Heart right ventricle (tissue), 16 donors: ENCODE measurements around the gene HDC. TPM values are rescaled to one million over a fixed set of nuclear protein-coding genes. Genes with fewer than 3 reads are reported as not detected.

Experiments
- ATAC-seq, 8 donors: fragments of 200-7000 bp; cut with Tn5 transposase; one replicate each; pipeline ENCODE4 v1.9.1; 2020; ENCODE audit warnings: mild to moderate bottlenecking in 8 of 8, moderate library complexity in 8 of 8, moderate number of reproducible peaks in 1 of 8
- DNase-seq, 2 donors: peaks; one replicate each; pipeline ENCODE4 v3.0.0-alpha.2; 2020
- H3K27ac ChIP-seq, 10 donors: fragments of 200-600 bp; sonication (generic) in 2 of 10; one replicate each; pipeline versions ENCODE4 v1.5.0 to v1.8.0; 2020 to 2022; ENCODE audit warnings: mild to moderate bottlenecking in 3 of 10
- H3K27me3 ChIP-seq, 7 donors: fragments of 200-600 bp; one replicate each; pipeline ENCODE4 v1.8.0; 2021 to 2022; ENCODE audit warnings: mild to moderate bottlenecking in 2 of 7
- H3K36me3 ChIP-seq, 9 donors: fragments of 200-600 bp; sonication (generic) in 1 of 9; one replicate each; pipeline versions ENCODE4 v1.5.0 to v1.8.0; 2020 to 2022; ENCODE audit warnings: mild to moderate bottlenecking in 2 of 9
- H3K4me1 ChIP-seq, 9 donors: fragments of 200-600 bp; sonication (generic) in 1 of 9; one replicate each; pipeline versions ENCODE4 v1.5.0 to v1.8.0; 2020 to 2022; ENCODE audit warnings: mild to moderate bottlenecking in 4 of 9
- H3K4me3 ChIP-seq, 10 donors: fragments of 200-600 bp; sonication (generic) in 2 of 10; one replicate each; pipeline versions ENCODE4 v1.5.0 to v1.8.0; 2020 to 2022; ENCODE audit warnings: mild to moderate bottlenecking in 7 of 10, moderate library complexity in 2 of 10
- H3K9me3 ChIP-seq, 11 donors: fragments of 200-600 bp in 10 of 11; sonication (generic) in 2 of 11; one replicate each; pipeline versions ENCODE4 v1.5.0 to v1.8.0; 2013 to 2022; ENCODE audit warnings: mild to moderate bottlenecking in 2 of 11, control low read depth in 1 of 11, moderate library complexity in 1 of 11
- WGBS, 2 donors: extraction: QIAGEN DNeasy Blood & Tissue Kit; methylation state at CpG; one replicate each; pipeline ENCODE4 v1.1.7; 2013; ENCODE audit warnings: inconsistent platforms in 1 of 2; 5-methylcytosine and 5-hydroxymethylcytosine counted together
- intact Hi-C, 10 donors: fragments of 100-400 bp; cut with DNase I; formaldehyde crosslinking; loops; one replicate each; pipeline versions ENCODE4 v1.11.1 to v1.14.2; 2022
- long read RNA-seq, 3 donors: library from polyadenylated mRNA; unstranded; transcript quantifications; one replicate each; pipeline ENCODE4 v2.0.0, GENCODE V29; 2020 to 2021
- polyA plus RNA-seq, 2 donors: library from polyadenylated mRNA; stranded (reverse); fragments of 200-250 nt; gene quantifications; one replicate each; pipeline ENCODE4 v1.2.3, GENCODE V29; 2013
- total RNA-seq, 10 donors: library from RNA; stranded (reverse); fragmentation: NEBNext Ultra II Directional in 3 of 10; extraction: Animal tissue kit (Norgen Biotek cat#: 25700) in 3 of 10; gene quantifications; one replicate each; pipeline versions ENCODE4 v1.2.1 to v1.2.4, GENCODE V29; 2021 to 2023
- TF ChIP-seq, protein P1 (sequence below), 9 donors: fragments of 200-600 bp; sonication (generic) in 2 of 9; IDR thresholded peaks; one replicate each; pipeline versions ENCODE4 v1.5.0 to v1.8.0; 2021 to 2022; ENCODE audit warnings: antibody characterized with exemption in 9 of 9, mild to moderate bottlenecking in 5 of 9, moderate library complexity in 1 of 9
- donor health status: Arrhythmogenic right ventricular cardiomyopathy.
- donor health status: ischemic (EF 13 %, LVEDD 7.1; RV severe dilation, severe dysfunction).
- donor health status: healthy with polysubstance abuse.
- donor health status: DM: no; HTN: yes; CAD: no.
- donor health status: DM: no; HTN: no; CAD: no.
- donor health status: ischemic (EF 25% LVEDD 6.9; RV normal size, moderate dysfunction).
- donor health status: ischemic (EF 25% LVEDD 5.7; RV mildly dilated, moderate dysfunction).
- donor health status: healthy.
- donor health status: DM: yes; HTN: yes; CAD: no.
- donor health status: Ischemic cardiomyopathy.
- donor health status: ischemic (EF 35%, LVEDD 5.7; RV mildly dilated, moderate dysfunction).
- donor health status: nonischemic (EF 11% LVEDD 7.7; RV severe dilation, severe dysfunction).
- donor health status: DM: yes; HTN: yes; CAD: no.
- donor health status: PGD.
- donor health status: ischemic (EF 29% LVEDD 5.4; RV normal size, mild dysfunction).
- donor health status: nonischemic (EF 23%, LVEDD 6.1; RV moderate dilation, normal function).

The HDC gene, protein sequence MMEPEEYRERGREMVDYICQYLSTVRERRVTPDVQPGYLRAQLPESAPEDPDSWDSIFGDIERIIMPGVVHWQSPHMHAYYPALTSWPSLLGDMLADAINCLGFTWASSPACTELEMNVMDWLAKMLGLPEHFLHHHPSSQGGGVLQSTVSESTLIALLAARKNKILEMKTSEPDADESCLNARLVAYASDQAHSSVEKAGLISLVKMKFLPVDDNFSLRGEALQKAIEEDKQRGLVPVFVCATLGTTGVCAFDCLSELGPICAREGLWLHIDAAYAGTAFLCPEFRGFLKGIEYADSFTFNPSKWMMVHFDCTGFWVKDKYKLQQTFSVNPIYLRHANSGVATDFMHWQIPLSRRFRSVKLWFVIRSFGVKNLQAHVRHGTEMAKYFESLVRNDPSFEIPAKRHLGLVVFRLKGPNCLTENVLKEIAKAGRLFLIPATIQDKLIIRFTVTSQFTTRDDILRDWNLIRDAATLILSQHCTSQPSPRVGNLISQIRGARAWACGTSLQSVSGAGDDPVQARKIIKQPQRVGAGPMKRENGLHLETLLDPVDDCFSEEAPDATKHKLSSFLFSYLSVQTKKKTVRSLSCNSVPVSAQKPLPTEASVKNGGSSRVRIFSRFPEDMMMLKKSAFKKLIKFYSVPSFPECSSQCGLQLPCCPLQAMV
- 1 to 10 TPM in 1 of 10 donors, under 1 TPM in 7, not detected in 2; 0.16 to 1.9 (median 0.61) TPM for total RNA-seq
- under 1 TPM; 0.22 to 0.28 TPM for polyA plus RNA-seq
- long read RNA-seq, donor 1: 0 reads
- long read RNA-seq, donor 2: 0 reads
- long read RNA-seq, donor 3, partial matches to known transcripts: 0 of 3 reads
- long read RNA-seq, donor 3, other reads (novel, unspliced or antisense): 3 of 3 reads

DNA sequence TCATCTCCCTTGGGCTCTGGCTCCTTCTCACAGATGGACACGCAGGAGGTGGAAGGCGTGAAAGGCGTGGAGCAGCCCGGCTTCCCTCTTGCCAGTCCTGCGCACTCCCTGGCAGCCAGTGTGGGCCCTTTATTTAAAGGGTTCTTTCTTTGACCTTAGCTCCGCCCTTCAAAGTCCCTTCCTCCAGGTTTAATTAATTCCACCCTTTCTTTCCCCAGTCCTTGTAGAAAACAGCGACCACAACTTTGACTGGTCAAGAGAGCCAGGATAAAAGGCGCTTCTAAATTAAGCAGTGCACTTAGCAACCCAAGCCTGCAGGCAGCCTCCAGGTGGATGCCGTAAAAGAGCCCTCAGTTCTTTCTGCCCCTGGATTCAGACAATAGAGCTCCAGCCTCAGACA, at the start of gene HDC:
Gene HDC, minus strand, starts transcription at position 107 of the 400 bp plus-strand sequence. Its CDS starts 103 bp downstream, at position 4.
- 58 to 61% methylated on average over 9 of the region's 9 CpGs for WGBS, 2 donors
- Histone ChIP-seq H3K27ac (no peak within 1 kb of the TSS), H3K4me1 (peaks cover 0 to 10% (median 0%) of the 10 kb centered on the region in 9 donors), H3K4me3 (no peak within 1 kb of the TSS), H3K27me3 (peaks cover 0 to 27% (median 0%) of the 10 kb centered on the region in 7 donors), H3K36me3 (no peaks in the 10 kb centered on the region), H3K9me3 (no peaks in the 10 kb centered on the region)
- intact Hi-C loops: no loop called here
- no peak for DNase-seq
- ATAC-seq: no peak
- TF ChIP-seq, protein P1, sequence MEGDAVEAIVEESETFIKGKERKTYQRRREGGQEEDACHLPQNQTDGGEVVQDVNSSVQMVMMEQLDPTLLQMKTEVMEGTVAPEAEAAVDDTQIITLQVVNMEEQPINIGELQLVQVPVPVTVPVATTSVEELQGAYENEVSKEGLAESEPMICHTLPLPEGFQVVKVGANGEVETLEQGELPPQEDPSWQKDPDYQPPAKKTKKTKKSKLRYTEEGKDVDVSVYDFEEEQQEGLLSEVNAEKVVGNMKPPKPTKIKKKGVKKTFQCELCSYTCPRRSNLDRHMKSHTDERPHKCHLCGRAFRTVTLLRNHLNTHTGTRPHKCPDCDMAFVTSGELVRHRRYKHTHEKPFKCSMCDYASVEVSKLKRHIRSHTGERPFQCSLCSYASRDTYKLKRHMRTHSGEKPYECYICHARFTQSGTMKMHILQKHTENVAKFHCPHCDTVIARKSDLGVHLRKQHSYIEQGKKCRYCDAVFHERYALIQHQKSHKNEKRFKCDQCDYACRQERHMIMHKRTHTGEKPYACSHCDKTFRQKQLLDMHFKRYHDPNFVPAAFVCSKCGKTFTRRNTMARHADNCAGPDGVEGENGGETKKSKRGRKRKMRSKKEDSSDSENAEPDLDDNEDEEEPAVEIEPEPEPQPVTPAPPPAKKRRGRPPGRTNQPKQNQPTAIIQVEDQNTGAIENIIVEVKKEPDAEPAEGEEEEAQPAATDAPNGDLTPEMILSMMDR (IDR thresholded peaks at IDR 0.05): no peak

DNA sequence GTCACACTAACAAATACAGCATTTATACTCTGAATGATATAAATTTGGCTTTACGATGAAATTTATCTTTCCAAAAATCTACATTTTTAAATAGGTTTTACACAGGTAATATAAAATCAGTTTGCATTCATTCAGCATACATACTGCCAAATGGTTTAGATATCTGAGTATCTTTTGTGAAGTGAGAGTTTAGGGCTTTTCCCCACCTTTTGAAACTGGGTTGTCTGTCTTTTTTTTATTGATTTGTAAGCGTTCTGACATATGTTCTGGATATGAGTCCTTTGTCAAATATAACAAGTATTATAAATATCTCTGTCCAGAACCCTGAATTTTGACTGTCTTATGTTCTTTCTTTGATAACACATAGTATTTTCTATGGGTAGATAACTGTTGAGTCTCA, 47.1 kb upstream of the HDC start:
- ATAC-seq (no peak), DNase-seq (no peak)
- TF ChIP-seq, protein P1 (IDR thresholded peaks at IDR 0.05): no peak
- Histone ChIP-seq H3K27me3 (no peaks in the 10 kb centered on the region), H3K4me3 (no peak overlapping the region), H3K9me3 (peaks cover 0 to 10% (median 7%) of the 10 kb centered on the region in 11 donors), H3K4me1 (peaks cover 0 to 5% (median 0%) of the 10 kb centered on the region in 9 donors), H3K36me3 (peaks cover 0 to 17% (median 8%) of the 10 kb centered on the region in 9 donors), H3K27ac (no peak overlapping the region)
- intact Hi-C loops: loop anchor here in 1 of 10 donors (10.0 kb wide), 1 partner anchor 58 kb away; no protein-coding TSS in a partner anchor
- 89 to 92% methylated on average over 2 of the region's 2 CpGs for WGBS, 2 donors

DNA sequence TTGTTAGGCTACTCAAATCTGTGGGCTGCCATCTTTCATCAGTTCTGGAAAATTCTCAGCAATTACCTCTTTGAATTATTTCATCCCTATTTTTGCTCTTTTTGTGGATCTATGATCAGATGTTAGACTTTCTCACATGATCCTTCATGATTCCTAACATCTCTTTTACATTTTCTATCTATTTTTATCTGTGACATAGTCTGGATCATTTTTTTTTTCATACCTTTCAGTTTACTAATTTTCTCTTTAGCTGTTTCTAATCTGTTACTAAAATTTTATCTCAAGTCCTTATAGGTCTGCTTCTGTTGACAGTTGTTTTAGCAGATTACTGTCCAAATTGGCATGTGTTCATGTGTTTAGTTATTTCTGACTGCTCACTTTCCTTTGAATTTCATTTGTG, 42.3 kb upstream of the HDC start:
- Histone ChIP-seq H3K27me3 (no peaks in the 10 kb centered on the region), H3K4me3 (no peak overlapping the region), H3K4me1 (peaks cover 0 to under 1% (median 0%) of the 10 kb centered on the region in 9 donors), H3K36me3 (peaks cover 0 to 40% (median 20%) of the 10 kb centered on the region in 9 donors), H3K27ac (no peak overlapping the region), H3K9me3 (peaks cover 0 to 17% (median 9%) of the 10 kb centered on the region in 11 donors)
- no peak for ATAC-seq
- TF ChIP-seq, protein P1 (IDR thresholded peaks at IDR 0.05): no peak
- intact Hi-C loops: no loop called here
- no peak for DNase-seq

DNA sequence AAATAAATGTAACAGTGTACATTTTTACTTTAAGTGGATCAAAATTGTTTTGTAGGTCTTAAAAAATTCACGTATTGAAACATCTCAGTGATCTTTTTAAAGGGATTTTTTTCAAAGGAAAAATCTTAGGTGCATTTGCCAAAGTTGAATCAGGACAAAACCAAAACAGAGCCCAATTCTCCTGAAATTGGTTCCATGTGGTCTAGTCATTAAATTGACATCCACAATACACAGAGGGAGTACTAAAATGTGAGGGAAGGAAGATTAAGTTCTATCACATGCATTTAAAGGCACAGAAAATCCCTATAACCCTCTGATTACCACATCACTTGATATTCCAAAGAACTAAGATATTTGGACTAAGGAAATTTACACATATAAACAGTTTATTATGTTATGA, 39.3 kb upstream of the HDC start:
- TF ChIP-seq, protein P1 (IDR thresholded peaks at IDR 0.05): no peak
- H3K36me3 ChIP-seq: peaks cover 0 to 70% (median 36%) of the 10 kb centered on the region in 9 donors
- intact Hi-C loops: no loop called here
- whole genome bisulfite sequencing, 2 donors: 82 to 84% methylated on average over 1 of the region's 1 CpG
- no peak overlapping the region for H3K4me3 ChIP-seq
- no peak overlapping the region for H3K27ac ChIP-seq
- DNase-seq (no peak), ATAC-seq (no peak)
- peaks cover 0 to 17% (median 9%) of the 10 kb centered on the region in 11 donors for H3K9me3 ChIP-seq
- H3K4me1 ChIP-seq: peaks cover 0 to 3% (median 0%) of the 10 kb centered on the region in 9 donors
- H3K27me3 ChIP-seq: no peaks in the 10 kb centered on the region
